ENCODE data around the gene RIT2.

RIT2 gene

DNA sequence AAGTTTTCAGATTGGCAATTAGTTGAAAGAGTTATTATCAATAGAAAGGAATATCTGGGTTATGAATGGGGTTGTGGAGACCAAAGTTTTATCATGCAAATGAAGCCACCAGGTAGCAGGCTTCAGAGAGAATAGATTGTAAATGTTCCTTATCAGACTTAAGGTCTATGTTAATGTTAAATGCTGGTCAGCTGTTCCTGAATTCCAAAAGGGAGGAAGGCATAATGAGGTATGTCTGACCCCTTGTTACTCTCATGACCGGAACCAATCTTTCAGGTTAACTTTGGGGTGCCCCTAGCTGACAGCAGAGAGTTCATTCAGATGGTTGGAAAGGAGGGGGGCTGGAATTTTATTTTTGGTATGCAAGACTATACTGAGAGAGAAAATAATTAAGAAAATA lies 47.9 kb downstream of the RIT2 start:
- no peaks in the 10 kb centered on the region for H3K9me3 ChIP-seq (ENCODE audit: control insufficient read depth, insufficient read depth, low read length)
- no peak overlapping the region for H3K9ac ChIP-seq (ENCODE audit: low read depth, low read length)
- H3K36me3 ChIP-seq (ENCODE audit: insufficient read depth, low read length), result no peaks in the 10 kb centered on the region

GRCh38 chr18:43061816-43062215 lies 53.7 kb downstream of the RIT2 start:
- Histone ChIP-seq H3K36me3 (ENCODE audit: insufficient read depth, low read length) (no peaks in the 10 kb centered on the region), H3K9me3 (ENCODE audit: control insufficient read depth, insufficient read depth, low read length) (no peaks in the 10 kb centered on the region), H3K9ac (ENCODE audit: low read depth, low read length) (no peak overlapping the region; the same call in 1 of the 2 replicates), H3K4me1 (ENCODE audit: insufficient read depth, low read length) (peaks cover 5% of the 10 kb centered on the region; the same call in 1 of the 2 replicates)

More for the DNA sequence above, 47.9 kb downstream of the RIT2 start:
- peaks cover 21% of the 10 kb centered on the region; the same call in 1 of the 2 replicates for H3K4me1 ChIP-seq (ENCODE audit: insufficient read depth, low read length)

DNA sequence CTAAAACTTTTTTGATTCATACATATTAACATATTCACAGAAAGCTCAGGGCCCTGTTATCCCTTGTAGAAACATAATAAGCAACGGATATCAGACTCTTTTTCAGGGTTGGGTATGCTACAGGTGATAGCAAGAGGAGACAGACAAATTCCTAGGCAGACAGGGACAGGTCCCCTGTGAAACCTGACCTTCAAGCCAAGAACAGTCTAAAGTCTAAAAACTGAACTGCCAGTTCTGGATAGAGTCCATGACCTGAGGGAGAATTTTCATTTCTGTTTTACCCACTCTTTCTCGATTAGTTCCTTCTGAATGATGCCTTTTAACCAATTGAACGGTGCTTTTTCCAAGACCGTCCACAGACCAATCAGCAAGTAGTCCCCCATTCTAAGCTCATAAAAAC lies 54.2 kb downstream of the RIT2 start:
- Histone ChIP-seq H3K9me3 (ENCODE audit: control insufficient read depth, insufficient read depth, low read length) (no peaks in the 10 kb centered on the region), H3K4me1 (ENCODE audit: insufficient read depth, low read length) (no peaks in the 10 kb centered on the region), H3K36me3 (ENCODE audit: insufficient read depth, low read length) (no peaks in the 10 kb centered on the region), H3K9ac (ENCODE audit: low read depth, low read length) (no peak overlapping the region; the same call in 1 of the 2 replicates)

DNA sequence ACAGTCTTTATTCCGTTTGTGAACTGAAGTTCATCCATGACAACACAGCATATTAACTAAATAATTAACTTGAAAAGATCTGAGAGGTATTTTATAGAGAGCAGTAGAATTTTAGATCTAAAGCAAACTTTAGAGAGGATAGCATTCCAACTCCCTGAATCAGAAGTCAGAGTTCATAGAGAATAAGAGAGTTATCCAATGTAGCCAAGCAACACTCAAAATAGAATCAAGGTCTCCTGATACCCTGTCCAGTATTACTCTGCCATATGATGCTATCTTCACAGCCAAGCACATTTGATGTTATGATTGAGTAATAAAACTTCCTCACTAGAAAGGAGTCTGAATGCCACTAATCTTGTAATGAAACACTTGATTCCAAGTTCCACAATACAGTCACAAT lies 55.5 kb downstream of the RIT2 start:
- Histone ChIP-seq H3K9me3 (ENCODE audit: control insufficient read depth, insufficient read depth, low read length) (no peaks in the 10 kb centered on the region), H3K4me1 (ENCODE audit: insufficient read depth, low read length) (no peaks in the 10 kb centered on the region), H3K36me3 (ENCODE audit: insufficient read depth, low read length) (no peaks in the 10 kb centered on the region)

GRCh38 chr18:43054815-43055519 lies 60.5 kb downstream of the RIT2 start:
- no peaks in the 10 kb centered on the region for H3K4me1 ChIP-seq (ENCODE audit: insufficient read depth, low read length)
- no peaks in the 10 kb centered on the region for H3K9me3 ChIP-seq (ENCODE audit: control insufficient read depth, insufficient read depth, low read length)
- H3K9ac ChIP-seq (ENCODE audit: low read depth, low read length), result no peak overlapping the region
- no peaks in the 10 kb centered on the region for H3K36me3 ChIP-seq (ENCODE audit: insufficient read depth, low read length)

More for the DNA sequence above, 55.5 kb downstream of the RIT2 start:
- no peak overlapping the region for H3K9ac ChIP-seq (ENCODE audit: low read depth, low read length)

- H3K36me3 ChIP-seq (ENCODE audit: insufficient read depth, low read length), result no peaks in the 10 kb centered on the region
- H3K4me1 ChIP-seq (ENCODE audit: insufficient read depth, low read length), result no peaks in the 10 kb centered on the region
- no peak overlapping the region for H3K9ac ChIP-seq (ENCODE audit: low read depth, low read length)
- no peaks in the 10 kb centered on the region for H3K9me3 ChIP-seq (ENCODE audit: control insufficient read depth, insufficient read depth, low read length)
These were observed 66.5 kb downstream of the RIT2 start for GRCh38 chr18:43049021-43049420.

DNA sequence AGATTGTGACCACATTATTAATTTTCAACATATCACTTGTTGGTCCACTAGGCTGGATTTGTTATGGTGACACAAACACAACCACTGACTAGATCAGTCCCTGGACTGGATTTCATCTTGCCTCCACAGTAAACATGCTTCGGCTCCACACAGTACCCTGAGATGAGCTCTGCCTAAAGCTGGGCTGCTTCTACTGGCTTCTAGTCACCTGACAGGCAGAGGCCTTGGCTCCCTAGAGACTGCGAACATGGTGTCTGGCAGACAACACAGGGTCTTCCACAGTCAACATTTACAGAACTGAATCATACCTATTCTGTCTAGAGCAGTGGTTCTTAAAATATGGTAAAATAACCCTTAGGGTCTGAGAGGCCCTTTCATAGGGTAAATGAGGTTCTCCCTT lies 69.2 kb downstream of the RIT2 start:
- Histone ChIP-seq H3K9me3 (ENCODE audit: control insufficient read depth, insufficient read depth, low read length) (no peaks in the 10 kb centered on the region), H3K36me3 (ENCODE audit: insufficient read depth, low read length) (no peaks in the 10 kb centered on the region), H3K4me1 (ENCODE audit: insufficient read depth, low read length) (no peaks in the 10 kb centered on the region), H3K9ac (ENCODE audit: low read depth, low read length) (no peak overlapping the region)

- H3K9me3 ChIP-seq (ENCODE audit: control insufficient read depth, insufficient read depth, low read length), result no peaks in the 10 kb centered on the region
- no peak overlapping the region for H3K9ac ChIP-seq (ENCODE audit: low read depth, low read length)
- no peaks in the 10 kb centered on the region for H3K4me1 ChIP-seq (ENCODE audit: insufficient read depth, low read length)
- no peaks in the 10 kb centered on the region for H3K36me3 ChIP-seq (ENCODE audit: insufficient read depth, low read length)
These were observed 71.9 kb downstream of the RIT2 start for GRCh38 chr18:43043626-43044025.

GRCh38 chr18:43040281-43040680 lies 75.2 kb downstream of the RIT2 start:
- Histone ChIP-seq H3K4me1 (ENCODE audit: insufficient read depth, low read length) (peaks cover 6% of the 10 kb centered on the region; the same call in 1 of the 2 replicates), H3K9me3 (ENCODE audit: control insufficient read depth, insufficient read depth, low read length) (no peaks in the 10 kb centered on the region), H3K36me3 (ENCODE audit: insufficient read depth, low read length) (no peaks in the 10 kb centered on the region), H3K9ac (ENCODE audit: low read depth, low read length) (no peak overlapping the region)

DNA sequence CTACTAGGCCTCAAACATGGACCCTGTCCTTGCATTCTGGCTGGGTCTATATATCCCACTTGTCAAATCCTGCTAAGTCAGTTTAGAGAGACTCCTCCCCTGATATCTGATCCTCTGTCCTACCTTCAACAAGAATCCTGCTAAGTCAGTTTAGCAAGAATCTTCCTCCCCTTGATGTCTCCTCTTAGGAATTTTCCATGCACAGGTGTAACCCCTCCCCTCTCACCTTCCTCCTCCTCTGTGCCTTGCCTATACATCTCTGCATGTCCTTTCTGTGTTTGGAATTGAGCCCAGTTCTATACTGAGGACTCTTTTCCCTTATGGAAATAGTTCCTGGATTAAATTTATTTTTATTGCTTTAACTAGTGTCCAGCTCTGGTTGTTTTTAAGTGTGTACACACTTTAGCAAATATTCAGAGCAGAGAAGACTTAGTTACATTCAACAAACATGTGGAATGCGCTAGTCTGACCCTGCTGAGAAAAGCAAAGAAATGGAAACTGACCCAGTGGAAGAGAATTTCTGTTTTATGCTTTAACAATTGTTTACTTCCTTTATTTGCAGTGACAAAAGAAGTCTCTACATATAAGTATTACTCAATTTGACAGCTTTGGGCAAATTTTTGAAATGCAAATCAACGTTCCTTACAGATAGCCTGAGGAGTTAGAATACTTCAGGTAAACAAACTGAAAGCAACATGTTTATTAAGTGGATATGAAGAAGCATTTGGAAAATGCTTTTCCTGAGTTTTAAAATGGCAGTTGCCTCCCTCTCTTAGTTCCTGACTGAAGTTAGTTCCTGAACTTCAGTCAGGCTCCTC lies 80.6 kb downstream of the RIT2 start:
- Histone ChIP-seq H3K36me3 (ENCODE audit: insufficient read depth, low read length) (no peaks in the 10 kb centered on the region), H3K9me3 (ENCODE audit: control insufficient read depth, insufficient read depth, low read length) (no peaks in the 10 kb centered on the region), H3K4me1 (ENCODE audit: insufficient read depth, low read length) (peaks cover 24% of the 10 kb centered on the region), H3K9ac (ENCODE audit: low read depth, low read length) (no peak overlapping the region)

- no peaks in the 10 kb centered on the region for H3K36me3 ChIP-seq (ENCODE audit: insufficient read depth, low read length)
- peaks cover 24% of the 10 kb centered on the region for H3K4me1 ChIP-seq (ENCODE audit: insufficient read depth, low read length)
- no peaks in the 10 kb centered on the region for H3K9me3 ChIP-seq (ENCODE audit: control insufficient read depth, insufficient read depth, low read length)
- H3K9ac ChIP-seq (ENCODE audit: low read depth, low read length), result no peak overlapping the region
These were observed 84.3 kb downstream of the RIT2 start for GRCh38 chr18:43031169-43031568.

GRCh38 chr18:43029414-43029813 lies 86.1 kb downstream of the RIT2 start:
- H3K36me3 ChIP-seq (ENCODE audit: insufficient read depth, low read length), result no peaks in the 10 kb centered on the region
- H3K4me1 ChIP-seq (ENCODE audit: insufficient read depth, low read length), result peaks cover 14% of the 10 kb centered on the region
- no peaks in the 10 kb centered on the region for H3K9me3 ChIP-seq (ENCODE audit: control insufficient read depth, insufficient read depth, low read length)
- no peak overlapping the region for H3K9ac ChIP-seq (ENCODE audit: low read depth, low read length)

GRCh38 chr18:43022874-43023273 lies 92.6 kb downstream of the RIT2 start:
- Histone ChIP-seq H3K9ac (ENCODE audit: low read depth, low read length) (no peak overlapping the region), H3K4me1 (ENCODE audit: insufficient read depth, low read length) (no peaks in the 10 kb centered on the region), H3K9me3 (ENCODE audit: control insufficient read depth, insufficient read depth, low read length) (no peaks in the 10 kb centered on the region), H3K36me3 (ENCODE audit: insufficient read depth, low read length) (no peaks in the 10 kb centered on the region)

DNA sequence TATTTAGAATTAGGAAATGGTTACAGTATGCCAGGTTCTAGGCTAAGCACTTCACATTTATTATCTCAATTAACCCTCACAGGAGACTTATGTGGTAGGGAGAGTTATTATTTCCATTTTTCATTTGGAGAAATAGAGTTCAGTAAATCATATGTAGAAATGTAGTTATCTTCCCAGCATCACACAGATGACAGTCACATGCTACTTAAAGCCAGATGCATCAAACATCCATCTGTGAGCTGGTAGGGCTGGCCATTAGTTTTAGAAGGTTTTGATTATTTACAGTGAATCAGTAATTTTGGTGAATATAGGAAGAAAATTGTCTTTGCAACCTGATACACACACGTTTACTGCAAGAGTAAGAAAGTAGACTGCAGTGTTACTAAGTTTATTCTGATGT lies 97.9 kb downstream of the RIT2 start:
- Histone ChIP-seq H3K9ac (ENCODE audit: low read depth, low read length) (no peak overlapping the region), H3K36me3 (ENCODE audit: insufficient read depth, low read length) (no peaks in the 10 kb centered on the region), H3K9me3 (ENCODE audit: control insufficient read depth, insufficient read depth, low read length) (no peaks in the 10 kb centered on the region), H3K4me1 (ENCODE audit: insufficient read depth, low read length) (no peaks in the 10 kb centered on the region)

DNA sequence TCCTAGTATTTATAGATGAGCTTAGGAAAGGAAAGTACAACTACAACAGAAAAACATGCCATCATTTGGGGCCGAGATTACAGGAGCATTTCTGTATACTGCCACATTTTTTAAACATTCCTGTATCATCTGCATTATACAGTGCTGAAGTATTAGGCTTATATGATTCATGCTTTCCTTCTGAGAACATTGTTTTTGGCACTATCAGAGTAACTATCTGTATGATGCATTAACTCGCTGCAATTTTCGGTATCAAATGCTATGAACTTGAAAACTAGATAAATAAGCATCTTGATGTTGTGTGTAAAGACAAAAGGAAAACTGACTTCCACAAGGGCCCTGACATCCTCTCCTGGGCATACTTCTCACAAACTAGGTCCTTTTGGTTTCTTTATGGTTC lies 102.0 kb downstream of the RIT2 start:
- Histone ChIP-seq H3K36me3 (ENCODE audit: insufficient read depth, low read length) (no peaks in the 10 kb centered on the region), H3K4me1 (ENCODE audit: insufficient read depth, low read length) (peaks cover 9% of the 10 kb centered on the region; the same call in 1 of the 2 replicates), H3K9me3 (ENCODE audit: control insufficient read depth, insufficient read depth, low read length) (no peaks in the 10 kb centered on the region), H3K9ac (ENCODE audit: low read depth, low read length) (no peak overlapping the region)
